SH-SY5Y (cell line): ENCODE measurements around the gene KCNB1.

Source experiments
- GATA2 ChIP-seq: IDR thresholded peaks from 2 replicates; pipeline ENCODE4 v1.6.1; 2011; ENCODE audit warnings: mild to moderate bottlenecking, low read depth, low read length
- GATA3 ChIP-seq: IDR thresholded peaks from 2 replicates; pipeline ENCODE4 v1.6.1; 2011; ENCODE audit warnings: low read depth, mild to moderate bottlenecking, low read length, moderate library complexity

GRCh38 chr20:49375170-49375569, 107.3 kb downstream of the KCNB1 start:
- TF ChIP-seq GATA2 (no peak), GATA3 (no peak)
